Neural cell (in vitro differentiated cells): ENCODE measurements around the gene VPS13D. TPM values are rescaled to one million over a fixed set of nuclear protein-coding genes. Genes with fewer than 3 reads are reported as not detected.

Experiments used
- H2AFZ ChIP-seq: fragments of 200-600, 300-800 bp; sonication (generic), shearing (Covaris generic); 2 replicates; pipeline ENCODE4 v1.6.0; 2014; ENCODE audit warnings: low read depth, mild to moderate bottlenecking, antibody characterized with exemption, low read length, moderate library complexity
- H3F3A ChIP-seq: fragments of 200-600 bp; shearing (Covaris generic); 2 replicates; pipeline ENCODE4 v1.6.1; 2016; ENCODE audit warnings: mild to moderate bottlenecking, moderate library complexity, mixed read lengths, antibody characterized with exemption, low read length; ENCODE audit not compliant: insufficient read depth, poor library complexity, severe bottlenecking
- H3K27ac ChIP-seq: fragments of 200-600, 300-800 bp; sonication (generic), shearing (Covaris generic); 2 replicates; pipeline ENCODE4 v1.5.1; 2014; ENCODE audit warnings: mild to moderate bottlenecking, low read length, moderate library complexity
- H3K27me3 ChIP-seq: fragments of 300-800, 200-600 bp; sonication (generic), shearing (Covaris generic); 2 replicates; pipeline ENCODE4 v1.6.0; 2014; ENCODE audit warnings: mild to moderate bottlenecking, low read depth, low read length, moderate library complexity; ENCODE audit not compliant: insufficient read depth
- H3K36me3 ChIP-seq: fragments of 300-800, 200-600 bp; sonication (generic), shearing (Covaris generic); 2 replicates; pipeline ENCODE4 v1.5.1; 2014; ENCODE audit warnings: mild to moderate bottlenecking, antibody characterized with exemption, low read length, moderate library complexity; ENCODE audit not compliant: insufficient read depth
- H3K4me2 ChIP-seq: fragments of 300-800, 200-600 bp; sonication (generic), shearing (Covaris generic); 2 replicates; pipeline ENCODE4 v1.6.0; 2014; ENCODE audit warnings: mild to moderate bottlenecking, low read length
- H3K4me3 ChIP-seq: fragments of 300-800, 200-600 bp; sonication (generic), shearing (Covaris generic); 2 replicates; pipeline ENCODE4 v1.5.1; 2014; ENCODE audit warnings: mild to moderate bottlenecking, low read length, moderate library complexity
- H3K79me2 ChIP-seq: fragments of 200-600 bp; shearing (Covaris generic); replicated peaks from 2 replicates; pipeline ENCODE4 v1.6.0; 2014; ENCODE audit warnings: mild to moderate bottlenecking, low read length, moderate library complexity; ENCODE audit not compliant: insufficient read depth
- H3K9ac ChIP-seq: fragments of 300-800, 200-600 bp; sonication (generic), shearing (Covaris generic); 2 replicates; pipeline ENCODE4 v1.6.1; 2016; ENCODE audit warnings: mild to moderate bottlenecking, low read length, mixed read lengths
- H3K9me2 ChIP-seq: fragments of 200-600 bp; shearing (Covaris generic); 2 replicates; pipeline ENCODE4 v1.6.1; 2016; ENCODE audit warnings: mild to moderate bottlenecking, low read length, mixed read lengths; ENCODE audit not compliant: insufficient read depth
- H3K9me3 ChIP-seq: fragments of 200-600, 300-800 bp; sonication (generic), shearing (Covaris generic); 2 replicates; pipeline ENCODE4 v1.6.1; 2016; ENCODE audit warnings: mild to moderate bottlenecking, mixed run types, low read length, moderate library complexity, mixed read lengths
- H4K20me1 ChIP-seq: fragments of 200-600 bp; shearing (Covaris generic); 2 replicates; pipeline ENCODE4 v1.6.1; 2016; ENCODE audit warnings: mild to moderate bottlenecking, mixed run types; ENCODE audit not compliant: insufficient read depth
- EP300 ChIP-seq: fragments of 450-650 bp; conservative IDR thresholded peaks from 2 replicates; pipeline ENCODE4 v1.6.1; 2014; ENCODE audit warnings: antibody characterized with exemption, mild to moderate bottlenecking, moderate library complexity; ENCODE audit not compliant: poor library complexity, severe bottlenecking
- EZH2 ChIP-seq: fragments of 200-600, 300-800 bp; shearing (Covaris generic), sonication (generic); IDR thresholded peaks from 2 replicates; pipeline ENCODE4 v1.6.1; 2014; ENCODE audit warnings: antibody characterized with exemption, low read length, borderline replicate concordance, mild to moderate bottlenecking; ENCODE audit not compliant: insufficient read depth, poor library complexity, severe bottlenecking
- MXI1 ChIP-seq: fragments of 450-650 bp; conservative IDR thresholded peaks from 2 replicates; pipeline ENCODE4 v1.6.1; 2014; ENCODE audit warnings: antibody characterized with exemption, mild to moderate bottlenecking; ENCODE audit not compliant: poor library complexity, severe bottlenecking
- POLR2AphosphoS5 ChIP-seq: IDR thresholded peaks from 2 replicates; pipeline ENCODE4 v1.6.1; 2012
- RAD21 ChIP-seq: fragments of 450-650 bp; conservative IDR thresholded peaks from 2 replicates; pipeline ENCODE4 v1.6.1; 2014; ENCODE audit warnings: antibody characterized with exemption, mild to moderate bottlenecking, moderate library complexity
- SMC3 ChIP-seq: fragments of 450-650 bp; conservative IDR thresholded peaks from 2 replicates; pipeline ENCODE4 v1.6.1; 2014; ENCODE audit warnings: antibody characterized with exemption, mild to moderate bottlenecking, moderate library complexity; ENCODE audit not compliant: poor library complexity
- TAF1 ChIP-seq: IDR thresholded peaks from 2 replicates; pipeline ENCODE4 v1.6.1; 2012; ENCODE audit warnings: low read depth
- polyA plus RNA-seq: library from polyadenylated mRNA; depleted of rRNA; stranded (reverse); fragments of >200 nt; gene quantifications from 2 replicates; pipeline ENCODE4 v1.2.3, GENCODE V29; 2014
- TF ChIP-seq, protein P1 (sequence below): IDR thresholded peaks from 2 replicates; pipeline ENCODE4 v1.6.1; 2012; ENCODE audit warnings: borderline replicate concordance
- TF ChIP-seq, protein P2 (sequence below): fragments of 450-650 bp; IDR thresholded peaks from 2 replicates; pipeline ENCODE4 v1.5.1; 2014; ENCODE audit warnings: antibody characterized with exemption, mild to moderate bottlenecking, moderate library complexity; ENCODE audit not compliant: poor library complexity, severe bottlenecking

Gene VPS13D
- polyA plus RNA-seq, 1 donor from 2014 or later: 24.5 TPM

DNA sequence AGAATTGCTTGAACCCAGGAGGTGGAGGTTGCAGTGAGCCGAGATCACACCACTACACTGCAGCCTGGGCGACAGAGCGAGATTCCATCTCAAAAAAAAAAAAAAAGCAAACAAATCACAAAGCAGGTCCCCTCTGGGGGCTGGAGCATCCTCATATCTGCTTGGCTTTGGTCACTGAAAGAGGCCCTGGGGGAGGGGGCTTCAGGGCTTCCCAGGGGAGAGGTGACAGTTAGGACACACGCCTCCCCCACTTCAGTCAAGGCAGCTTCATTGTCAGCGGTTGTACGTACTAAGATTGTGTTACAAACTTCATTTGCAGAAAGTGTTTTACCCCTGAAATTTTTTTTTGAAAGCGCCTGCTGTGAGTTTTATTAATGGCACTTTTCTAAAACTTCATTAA is 257.7 kb downstream of the VPS13D start:
- Histone ChIP-seq H3K9ac (no peak overlapping the region), H3K9me3 (no peaks in the 10 kb centered on the region), H3K4me3 (no peak overlapping the region), H3F3A (no peaks in the 10 kb centered on the region), H3K27me3 (no peaks in the 10 kb centered on the region), H3K79me2 (no peaks in the 10 kb centered on the region), H2AFZ (no peak overlapping the region), H4K20me1 (no peaks in the 10 kb centered on the region), H3K27ac (no peak overlapping the region), H3K9me2 (no peaks in the 10 kb centered on the region), H3K4me2 (no peak overlapping the region), H3K36me3 (peaks cover 5% of the 10 kb centered on the region)
- TF ChIP-seq SMC3 (no peak), EZH2 (no peak), RAD21 (no peak), EP300 (no peak), TAF1 (no peak), MXI1 (no peak), POLR2AphosphoS5 (no peak)
- TF ChIP-seq, protein P1, sequence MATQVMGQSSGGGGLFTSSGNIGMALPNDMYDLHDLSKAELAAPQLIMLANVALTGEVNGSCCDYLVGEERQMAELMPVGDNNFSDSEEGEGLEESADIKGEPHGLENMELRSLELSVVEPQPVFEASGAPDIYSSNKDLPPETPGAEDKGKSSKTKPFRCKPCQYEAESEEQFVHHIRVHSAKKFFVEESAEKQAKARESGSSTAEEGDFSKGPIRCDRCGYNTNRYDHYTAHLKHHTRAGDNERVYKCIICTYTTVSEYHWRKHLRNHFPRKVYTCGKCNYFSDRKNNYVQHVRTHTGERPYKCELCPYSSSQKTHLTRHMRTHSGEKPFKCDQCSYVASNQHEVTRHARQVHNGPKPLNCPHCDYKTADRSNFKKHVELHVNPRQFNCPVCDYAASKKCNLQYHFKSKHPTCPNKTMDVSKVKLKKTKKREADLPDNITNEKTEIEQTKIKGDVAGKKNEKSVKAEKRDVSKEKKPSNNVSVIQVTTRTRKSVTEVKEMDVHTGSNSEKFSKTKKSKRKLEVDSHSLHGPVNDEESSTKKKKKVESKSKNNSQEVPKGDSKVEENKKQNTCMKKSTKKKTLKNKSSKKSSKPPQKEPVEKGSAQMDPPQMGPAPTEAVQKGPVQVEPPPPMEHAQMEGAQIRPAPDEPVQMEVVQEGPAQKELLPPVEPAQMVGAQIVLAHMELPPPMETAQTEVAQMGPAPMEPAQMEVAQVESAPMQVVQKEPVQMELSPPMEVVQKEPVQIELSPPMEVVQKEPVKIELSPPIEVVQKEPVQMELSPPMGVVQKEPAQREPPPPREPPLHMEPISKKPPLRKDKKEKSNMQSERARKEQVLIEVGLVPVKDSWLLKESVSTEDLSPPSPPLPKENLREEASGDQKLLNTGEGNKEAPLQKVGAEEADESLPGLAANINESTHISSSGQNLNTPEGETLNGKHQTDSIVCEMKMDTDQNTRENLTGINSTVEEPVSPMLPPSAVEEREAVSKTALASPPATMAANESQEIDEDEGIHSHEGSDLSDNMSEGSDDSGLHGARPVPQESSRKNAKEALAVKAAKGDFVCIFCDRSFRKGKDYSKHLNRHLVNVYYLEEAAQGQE: no peak
- TF ChIP-seq, protein P2, sequence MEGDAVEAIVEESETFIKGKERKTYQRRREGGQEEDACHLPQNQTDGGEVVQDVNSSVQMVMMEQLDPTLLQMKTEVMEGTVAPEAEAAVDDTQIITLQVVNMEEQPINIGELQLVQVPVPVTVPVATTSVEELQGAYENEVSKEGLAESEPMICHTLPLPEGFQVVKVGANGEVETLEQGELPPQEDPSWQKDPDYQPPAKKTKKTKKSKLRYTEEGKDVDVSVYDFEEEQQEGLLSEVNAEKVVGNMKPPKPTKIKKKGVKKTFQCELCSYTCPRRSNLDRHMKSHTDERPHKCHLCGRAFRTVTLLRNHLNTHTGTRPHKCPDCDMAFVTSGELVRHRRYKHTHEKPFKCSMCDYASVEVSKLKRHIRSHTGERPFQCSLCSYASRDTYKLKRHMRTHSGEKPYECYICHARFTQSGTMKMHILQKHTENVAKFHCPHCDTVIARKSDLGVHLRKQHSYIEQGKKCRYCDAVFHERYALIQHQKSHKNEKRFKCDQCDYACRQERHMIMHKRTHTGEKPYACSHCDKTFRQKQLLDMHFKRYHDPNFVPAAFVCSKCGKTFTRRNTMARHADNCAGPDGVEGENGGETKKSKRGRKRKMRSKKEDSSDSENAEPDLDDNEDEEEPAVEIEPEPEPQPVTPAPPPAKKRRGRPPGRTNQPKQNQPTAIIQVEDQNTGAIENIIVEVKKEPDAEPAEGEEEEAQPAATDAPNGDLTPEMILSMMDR: no peak

DNA sequence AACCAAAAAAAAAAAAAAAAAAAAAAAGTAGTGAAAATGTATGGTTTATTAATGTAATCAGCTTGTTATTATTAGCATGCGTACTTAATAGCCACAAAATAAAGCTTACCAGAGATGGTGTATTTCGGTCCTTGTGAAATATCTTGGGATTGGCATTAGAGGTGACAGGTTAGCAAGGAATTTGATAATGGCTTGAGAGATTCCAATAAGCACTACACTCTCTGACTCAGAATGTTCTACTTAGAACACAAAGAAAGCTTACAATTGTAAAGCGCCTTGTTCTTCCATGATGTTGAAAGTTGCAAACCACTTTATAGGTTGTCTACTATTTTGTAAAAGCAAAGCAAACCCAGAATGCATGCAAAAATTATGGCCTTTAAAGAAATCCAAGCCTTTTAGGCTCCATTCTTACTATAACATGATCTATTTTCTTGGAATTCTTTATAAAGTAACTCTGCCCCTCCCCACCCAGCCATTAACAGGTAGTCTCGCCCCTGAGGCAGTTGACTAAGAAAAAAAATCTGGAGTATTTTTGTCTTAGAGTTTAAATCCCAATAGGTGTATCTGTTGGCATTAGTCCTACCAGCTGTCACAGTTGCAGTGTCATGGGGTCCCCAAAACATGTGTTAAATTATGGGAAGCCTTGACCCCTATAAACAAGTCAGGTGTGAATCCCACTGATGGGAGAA is 259.0 kb downstream of the VPS13D start:
- Histone ChIP-seq H4K20me1 (no peaks in the 10 kb centered on the region), H3K9ac (no peak overlapping the region), H3K27ac (no peak overlapping the region), H3K9me2 (no peaks in the 10 kb centered on the region), H3F3A (no peaks in the 10 kb centered on the region), H3K36me3 (peaks cover 5% of the 10 kb centered on the region), H3K4me2 (no peak overlapping the region), H3K9me3 (no peaks in the 10 kb centered on the region), H3K4me3 (no peak overlapping the region), H3K79me2 (no peaks in the 10 kb centered on the region), H2AFZ (no peak overlapping the region), H3K27me3 (no peaks in the 10 kb centered on the region)
- TF ChIP-seq EZH2: no peak
- no peak for TF ChIP-seq MXI1
- no peak for TF ChIP-seq RAD21
- TF ChIP-seq EP300: no peak
- TF ChIP-seq, protein P2: no peak
- TF ChIP-seq TAF1: no peak
- TF ChIP-seq POLR2AphosphoS5: no peak
- TF ChIP-seq, protein P1: no peak
- TF ChIP-seq SMC3: no peak
